Epithelial cell of prostate (primary cell): ENCODE measurements around the gene IFI44.

Experiments
- DNase-seq: peaks from one replicate; pipeline ENCODE4 v3.0.0-alpha.2; 2011; ENCODE audit warnings: low read depth, low spot score
- H3K27ac ChIP-seq: fragments of 450-650 bp; 2 replicates; pipeline ENCODE4 v1.5.1; 2017; ENCODE audit warnings: mild to moderate bottlenecking

IFI44 gene

DNA sequence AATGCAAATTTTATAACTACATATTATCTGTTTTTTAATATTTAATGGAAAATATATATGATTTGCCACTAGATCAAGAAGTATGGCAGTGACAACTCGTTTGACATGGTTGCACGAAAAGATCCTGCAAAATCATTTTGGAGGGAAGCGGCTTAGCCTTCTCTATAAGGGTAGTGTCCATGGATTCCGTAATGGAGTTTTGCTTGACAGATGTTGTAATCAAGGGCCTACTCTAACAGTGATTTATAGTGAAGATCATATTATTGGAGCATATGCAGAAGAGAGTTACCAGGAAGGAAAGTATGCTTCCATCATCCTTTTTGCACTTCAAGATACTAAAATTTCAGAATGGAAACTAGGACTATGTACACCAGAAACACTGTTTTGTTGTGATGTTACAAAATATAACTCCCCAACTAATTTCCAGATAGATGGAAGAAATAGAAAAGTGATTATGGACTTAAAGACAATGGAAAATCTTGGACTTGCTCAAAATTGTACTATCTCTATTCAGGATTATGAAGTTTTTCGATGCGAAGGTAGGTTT lies 556 bp downstream of the IFI44 start:
- DNase-seq = no peak
- no peak overlapping the region for H3K27ac ChIP-seq

- no peak overlapping the region for H3K27ac ChIP-seq
- no peak for DNase-seq
Measured at GRCh38 chr1:78651241-78651640, 1.6 kb downstream of the IFI44 start.

- H3K27ac ChIP-seq = no peak overlapping the region
Measured at GRCh38 chr1:78652019-78652560, 2.5 kb downstream of the IFI44 start.

DNA sequence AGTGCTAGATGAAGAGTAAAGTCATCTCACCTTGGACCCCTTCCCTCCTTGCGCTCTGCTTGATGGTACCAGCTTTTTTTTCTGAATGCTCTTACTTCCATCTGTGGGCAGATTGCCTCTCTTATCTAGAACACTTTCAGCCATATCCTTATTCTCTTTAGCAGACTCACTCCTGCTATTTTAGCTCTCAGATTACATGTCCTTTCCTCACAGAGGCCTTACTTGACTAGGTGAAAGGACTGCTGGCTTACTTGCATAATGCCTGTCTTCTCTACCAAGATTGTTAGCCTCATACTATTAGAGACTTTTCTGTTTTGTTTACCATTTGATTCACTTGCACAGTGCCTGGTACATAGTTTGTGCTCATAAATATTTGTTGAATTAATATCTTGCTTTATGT lies 9.3 kb downstream of the IFI44 start:
- H3K27ac ChIP-seq = no peak overlapping the region

More at GRCh38 chr1:78652019-78652560, 2.5 kb downstream of the IFI44 start:
- no peak for DNase-seq

DNA sequence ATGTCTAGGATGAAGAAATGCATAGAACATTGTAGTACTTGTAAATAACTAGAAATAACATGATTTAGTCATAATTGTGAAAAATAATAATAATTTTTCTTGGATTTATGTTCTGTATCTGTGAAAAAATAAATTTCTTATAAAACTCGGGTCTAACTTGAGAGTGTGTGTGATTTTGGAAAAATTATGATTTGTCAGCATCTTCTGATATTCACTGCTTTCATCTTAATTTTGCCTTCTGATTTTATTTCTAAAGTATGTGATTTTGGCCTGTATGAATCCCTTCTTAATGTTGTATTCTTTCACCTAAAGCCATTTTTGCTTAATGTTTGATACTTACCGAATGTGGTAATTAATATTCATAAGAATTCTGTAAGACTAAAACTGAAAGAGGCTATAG lies 14.3 kb downstream of the IFI44 start:
- no peak overlapping the region for H3K27ac ChIP-seq
- no peak for DNase-seq

More for the DNA sequence above, 9.3 kb downstream of the IFI44 start:
- DNase-seq = no peak

DNA sequence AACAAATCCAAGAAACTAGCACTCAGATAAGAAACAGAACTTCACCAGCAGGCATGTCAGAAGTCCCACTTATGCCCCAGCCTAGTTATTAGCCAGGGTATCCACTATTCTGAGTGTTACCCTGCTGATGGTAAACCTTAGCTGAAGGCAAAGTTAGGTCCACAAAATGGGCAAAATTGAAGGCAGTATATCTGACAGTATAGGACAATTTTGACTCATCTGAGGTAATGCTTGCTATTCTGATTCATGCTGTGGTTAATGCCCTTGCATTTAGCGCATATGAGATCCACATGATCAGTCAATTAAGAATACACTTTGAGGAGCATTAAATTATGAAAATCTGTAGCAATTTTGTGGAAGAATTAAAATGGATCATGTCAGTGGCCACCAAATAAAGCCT lies 15.1 kb downstream of the IFI44 start:
- no peak for DNase-seq
- H3K27ac ChIP-seq = no peak overlapping the region

- no peak for DNase-seq
- no peak overlapping the region for H3K27ac ChIP-seq
Measured at GRCh38 chr1:78665809-78666208, 16.2 kb downstream of the IFI44 start.

DNA sequence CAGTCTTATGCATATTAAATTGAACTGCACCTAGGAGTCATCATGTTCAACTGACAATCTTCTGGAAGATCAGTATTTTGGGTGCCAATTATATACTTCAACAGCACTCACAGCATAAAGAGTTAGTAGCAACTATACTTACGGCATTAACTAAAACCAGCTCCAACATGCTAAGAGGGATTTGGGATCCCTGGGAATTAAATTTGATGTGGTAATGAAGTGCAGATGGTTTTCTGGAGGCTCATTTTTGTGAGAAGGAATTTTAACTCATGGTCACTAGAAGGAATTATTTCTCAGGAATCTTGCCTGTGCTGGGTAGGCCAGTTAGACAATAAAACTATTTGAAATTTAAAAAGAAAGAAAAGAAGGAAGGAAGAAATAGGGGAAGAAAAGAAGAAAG lies 18.3 kb downstream of the IFI44 start:
- H3K27ac ChIP-seq = no peak overlapping the region
- no peak for DNase-seq

- no peak for DNase-seq
- H3K27ac ChIP-seq = no peak overlapping the region
Measured at GRCh38 chr1:78668427-78668826, 18.8 kb downstream of the IFI44 start.

GRCh38 chr1:78672428-78672827 lies 22.8 kb downstream of the IFI44 start:
- DNase-seq = no peak
- no peak overlapping the region for H3K27ac ChIP-seq

GRCh38 chr1:78673120-78673519 lies 23.5 kb downstream of the IFI44 start:
- H3K27ac ChIP-seq = no peak overlapping the region
- DNase-seq = no peak

DNA sequence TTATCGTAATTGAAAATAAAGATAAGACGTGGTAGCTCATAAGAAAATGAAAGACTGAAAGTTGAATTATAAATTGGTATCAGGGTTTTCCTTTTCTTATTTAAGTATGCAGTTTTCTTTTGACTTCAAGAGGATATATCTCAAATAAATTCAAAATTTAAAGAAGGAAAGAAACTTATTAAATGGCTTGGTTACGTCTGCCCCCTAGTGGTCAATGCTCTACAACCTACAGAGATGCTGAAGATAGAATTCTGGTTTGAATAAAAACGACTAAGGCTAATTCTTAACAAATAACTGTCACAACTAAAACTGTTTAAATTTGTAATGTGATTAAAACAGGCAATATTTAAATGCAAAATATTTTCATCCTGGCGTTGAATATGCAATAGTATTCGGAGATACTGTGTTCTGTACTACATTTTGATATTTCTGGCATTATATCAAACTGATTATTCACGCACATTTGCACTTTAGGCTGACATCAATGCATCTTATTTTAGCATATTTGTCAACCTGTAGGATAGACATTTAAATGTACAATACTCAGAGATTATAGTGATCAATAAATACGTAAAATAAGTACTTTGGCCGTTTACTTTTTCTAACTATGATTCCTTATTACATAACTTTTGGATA lies 26.8 kb downstream of the IFI44 start:
- DNase-seq = no peak
- H3K27ac ChIP-seq = no peak overlapping the region

DNA sequence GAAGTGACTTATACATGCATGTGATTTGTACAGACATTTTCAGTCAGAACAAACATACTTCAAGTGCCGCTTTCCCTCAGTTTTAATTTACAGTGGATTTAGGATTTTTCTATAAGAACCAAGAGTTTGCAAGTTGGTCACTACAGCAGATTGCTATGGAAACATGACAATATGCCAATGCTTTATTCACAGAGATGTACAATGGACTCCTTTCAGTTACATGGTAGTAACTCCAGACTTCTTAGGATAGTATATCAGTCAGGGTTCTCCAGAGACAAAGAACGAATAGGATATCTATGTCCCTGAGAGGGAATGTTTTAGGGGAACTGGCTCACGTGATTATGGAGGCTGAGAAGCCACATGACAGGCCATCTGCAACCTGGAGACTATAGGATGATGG lies 27.4 kb downstream of the IFI44 start:
- no peak overlapping the region for H3K27ac ChIP-seq
- no peak for DNase-seq

DNA sequence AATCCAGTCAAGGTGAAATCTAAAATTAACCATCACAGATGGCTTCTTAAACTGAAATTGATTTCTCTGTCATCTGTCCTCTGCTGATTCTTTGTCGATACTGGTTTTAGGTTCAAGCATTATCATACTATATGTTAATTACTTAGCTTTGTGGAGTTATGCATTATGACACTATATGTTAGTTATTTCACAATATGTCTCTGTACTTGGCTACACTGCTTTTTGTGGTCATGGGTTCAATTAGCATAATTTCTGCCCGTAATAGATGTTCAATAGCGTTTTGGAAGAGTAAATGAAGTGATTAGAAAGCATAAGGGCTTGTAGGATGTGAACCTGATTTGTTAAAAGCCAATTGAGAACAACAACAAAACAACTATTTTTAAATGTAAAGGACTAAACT lies 28.2 kb downstream of the IFI44 start:
- DNase-seq = no peak

GRCh38 chr1:78678324-78678723 lies 28.7 kb downstream of the IFI44 start:
- DNase-seq = no peak

More for the DNA sequence above, 28.2 kb downstream of the IFI44 start:
- no peak overlapping the region for H3K27ac ChIP-seq

GRCh38 chr1:78681265-78681664 lies 31.6 kb downstream of the IFI44 start:
- no peak for DNase-seq
- H3K27ac ChIP-seq = no peak overlapping the region

More at GRCh38 chr1:78678324-78678723, 28.7 kb downstream of the IFI44 start:
- H3K27ac ChIP-seq = no peak overlapping the region

GRCh38 chr1:78682496-78682895 lies 32.9 kb downstream of the IFI44 start:
- H3K27ac ChIP-seq = no peak overlapping the region
- DNase-seq = no peak

DNA sequence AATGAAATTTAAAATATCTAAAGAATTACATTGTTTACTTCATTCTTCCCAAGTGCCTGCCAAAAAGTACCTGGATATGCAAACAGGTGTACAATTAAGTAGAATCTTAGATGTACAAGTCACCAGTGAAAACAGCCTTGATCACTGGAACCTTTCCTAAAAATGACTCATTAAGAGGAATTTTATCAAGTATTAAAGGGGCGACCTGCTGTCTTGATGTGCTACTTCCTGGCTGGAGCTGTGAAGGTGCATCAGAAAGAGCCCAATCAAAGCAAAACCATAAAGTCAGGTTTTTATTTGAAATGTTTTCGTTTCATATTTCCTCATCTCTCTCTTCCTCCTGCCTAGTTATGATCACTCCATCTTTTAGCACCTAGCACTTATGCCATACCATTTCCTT lies 33.4 kb downstream of the IFI44 start:
- H3K27ac ChIP-seq = no peak overlapping the region
- no peak for DNase-seq

DNA sequence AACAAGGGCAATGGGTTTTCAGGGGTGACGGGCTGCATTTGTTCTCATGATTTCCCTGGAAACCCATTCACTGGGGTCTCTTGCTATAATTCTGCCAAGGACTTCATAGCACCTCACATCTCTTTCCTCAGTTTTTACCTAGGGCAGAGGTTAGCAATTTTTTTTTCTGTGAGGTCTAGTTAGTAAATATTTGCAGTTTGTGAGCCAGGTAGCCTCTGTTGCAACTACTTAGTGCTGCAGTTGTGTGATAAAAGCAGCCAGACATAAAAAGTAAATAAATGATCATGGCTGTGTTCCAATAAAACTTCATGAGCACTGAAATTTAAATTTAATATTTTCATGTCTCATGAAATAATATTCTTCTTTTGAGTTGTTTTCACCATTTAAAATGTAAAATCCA lies 37.7 kb downstream of the IFI44 start:
- peak overlapping the region; percentile 23 for H3K27ac ChIP-seq

DNA sequence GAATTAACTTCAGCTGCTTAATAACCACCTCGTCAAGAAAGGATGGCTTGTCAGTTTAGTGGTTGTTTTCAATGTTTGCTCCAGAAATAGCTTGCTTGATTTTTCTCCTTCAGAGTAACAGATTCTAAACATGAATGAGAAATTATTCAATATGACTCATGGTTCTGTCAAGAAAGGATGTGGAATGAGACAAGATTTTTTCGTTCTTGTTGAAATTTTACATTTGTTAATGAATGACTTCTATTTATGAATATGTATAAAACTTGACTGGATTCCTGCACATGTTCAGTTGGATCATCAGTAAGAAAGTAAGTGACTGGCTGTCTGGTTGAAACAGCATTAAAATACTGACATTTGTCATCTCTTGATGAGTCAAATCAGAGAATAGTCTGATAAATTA lies 38.3 kb downstream of the IFI44 start:
- H3K27ac ChIP-seq = peak overlapping the region; percentile 23
- no peak for DNase-seq

More for the DNA sequence above, 37.7 kb downstream of the IFI44 start:
- DNase-seq = no peak

DNA sequence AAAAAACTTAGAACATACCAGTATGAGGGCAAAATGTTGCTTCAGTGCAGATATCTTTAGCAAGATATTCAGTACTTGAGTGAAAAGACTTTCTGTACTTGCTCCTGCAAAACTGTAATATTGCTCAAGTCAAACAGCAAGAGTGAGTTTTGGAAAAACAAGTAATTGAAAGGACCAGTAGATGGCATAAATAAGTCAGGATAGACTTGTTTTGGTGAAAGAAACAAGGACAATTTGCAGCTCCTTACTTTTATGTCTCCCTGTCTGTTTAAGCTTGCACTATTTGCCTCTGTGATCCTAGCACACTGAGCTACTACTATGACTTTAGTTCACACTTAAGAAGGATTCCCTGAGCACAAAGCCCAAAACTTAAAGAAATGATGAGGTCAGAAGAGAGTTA lies 39.1 kb downstream of the IFI44 start:
- peak overlapping the region; percentile 23 for H3K27ac ChIP-seq
- DNase-seq = no peak

GRCh38 chr1:78690516-78690915 lies 40.9 kb downstream of the IFI44 start:
- no peak overlapping the region for H3K27ac ChIP-seq
- DNase-seq = no peak
